ENCODE measurements around the gene CHST1. TPM values are rescaled to one million over a fixed set of nuclear protein-coding genes. Genes with fewer than 3 reads are reported as not detected.

Gene CHST1
- polyA plus RNA-seq, 1 donor = 3.0 TPM

DNA sequence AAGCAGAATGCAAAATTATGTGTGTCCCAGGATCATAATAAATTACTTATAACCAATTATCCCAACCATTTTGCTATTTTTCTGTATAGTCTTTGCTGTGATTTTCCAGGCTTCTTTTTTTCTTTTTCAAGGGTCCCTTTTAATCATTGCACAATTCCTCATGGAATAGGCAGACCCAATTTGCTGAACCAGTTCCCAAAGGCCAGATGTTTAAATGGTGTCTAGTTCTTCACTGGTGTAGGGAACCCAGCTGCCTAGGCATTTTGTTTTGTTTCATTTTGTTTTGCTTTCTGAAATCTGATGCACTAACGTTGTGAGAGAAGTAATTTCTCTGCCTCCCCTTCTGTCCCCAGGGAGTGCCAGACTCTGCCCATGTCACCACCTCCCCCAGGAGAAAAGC lies 60.4 kb downstream of the CHST1 start:
- H3K4me3 ChIP-seq (ENCODE audit: low read length) = no peak overlapping the region
- WGBS (ENCODE audit: insufficient coverage, low lambda C conversion rate) = no CpG with 5 or more reads among the region's 1 CpG
- no peaks in the 10 kb centered on the region for H3K36me3 ChIP-seq (ENCODE audit: control insufficient read depth, insufficient read depth, low read length)
- DNase-seq = no peak
- no peaks in the 10 kb centered on the region for H3K9me3 ChIP-seq (ENCODE audit: control insufficient read depth, low read depth, low read length)
- peaks cover 16% of the 10 kb centered on the region for H3K27me3 ChIP-seq (ENCODE audit: control insufficient read depth, insufficient read depth, low read length)
- H3K27ac ChIP-seq (ENCODE audit: low read length) = no peak overlapping the region
- no peaks in the 10 kb centered on the region for H3K4me1 ChIP-seq (ENCODE audit: control insufficient read depth, insufficient read depth, low read length)

GRCh38 chr11:45603946-45604682 lies 61.3 kb downstream of the CHST1 start:
- no CpG with 5 or more reads among the region's 11 CpGs for WGBS (ENCODE audit: insufficient coverage, low lambda C conversion rate)
- no peaks in the 10 kb centered on the region for H3K4me1 ChIP-seq (ENCODE audit: control insufficient read depth, insufficient read depth, low read length)
- no peak overlapping the region for H3K27ac ChIP-seq (ENCODE audit: low read length)
- no peaks in the 10 kb centered on the region for H3K36me3 ChIP-seq (ENCODE audit: control insufficient read depth, insufficient read depth, low read length)
- peaks cover 16% of the 10 kb centered on the region for H3K27me3 ChIP-seq (ENCODE audit: control insufficient read depth, insufficient read depth, low read length)
- no peaks in the 10 kb centered on the region for H3K9me3 ChIP-seq (ENCODE audit: control insufficient read depth, low read depth, low read length)
- no peak overlapping the region for H3K4me3 ChIP-seq (ENCODE audit: low read length)
- DNase-seq = no peak

- Histone ChIP-seq H3K27me3 (ENCODE audit: control insufficient read depth, insufficient read depth, low read length) (peaks cover 11% of the 10 kb centered on the region), H3K27ac (ENCODE audit: low read length) (no peak overlapping the region), H3K4me1 (ENCODE audit: control insufficient read depth, insufficient read depth, low read length) (no peaks in the 10 kb centered on the region), H3K4me3 (ENCODE audit: low read length) (no peak overlapping the region), H3K9me3 (ENCODE audit: control insufficient read depth, low read depth, low read length) (no peaks in the 10 kb centered on the region), H3K36me3 (ENCODE audit: control insufficient read depth, insufficient read depth, low read length) (no peaks in the 10 kb centered on the region)
- no CpG with 5 or more reads among the region's 11 CpGs for WGBS (ENCODE audit: insufficient coverage, low lambda C conversion rate)
- no peak for DNase-seq
These were observed 66.1 kb downstream of the CHST1 start for GRCh38 chr11:45599161-45599943.

Other genes starting within 250 kb of the CHST1 start
- gene SLC35C1, start 139.5 kb upstream of the CHST1 start, polyA plus RNA-seq = 12.9 TPM
- gene CRY2, start 181.9 kb upstream of the CHST1 start, polyA plus RNA-seq = 23.1 TPM
- 9.0 TPM for gene MAPK8IP1, start 220.0 kb upstream of the CHST1 start, polyA plus RNA-seq
- gene FREY1, start 241.6 kb upstream of the CHST1 start, polyA plus RNA-seq = 0.24 TPM